HS-5 (cell line): ENCODE measurements around the gene GPATCH8.
"Not testable (repeated sequence)": the region's sequence is repeated elsewhere in the genome, so short reads cannot be mapped to it uniquely, and the experiment has no call there.

Experiments
- DNase-seq: peaks from one replicate; pipeline ENCODE4 v3.0.0-alpha.2; 2012; ENCODE audit warnings: low read depth

Gene GPATCH8

GRCh38 chr17:44375196-44376017 is 127.8 kb downstream of the GPATCH8 start:
- DNase-seq: no peak

GRCh38 chr17:44374306-44375195 is 128.7 kb downstream of the GPATCH8 start:
- DNase-seq: no peak

GRCh38 chr17:44372036-44372435 is 131.2 kb downstream of the GPATCH8 start:
- no peak for DNase-seq

GRCh38 chr17:44369414-44370023 is 133.7 kb downstream of the GPATCH8 start:
- not testable (repeated sequence) for DNase-seq

GRCh38 chr17:44368391-44369243 is 134.6 kb downstream of the GPATCH8 start:
- DNase-seq: not testable (repeated sequence)

GRCh38 chr17:44367231-44367979 is 135.8 kb downstream of the GPATCH8 start:
- no peak for DNase-seq

- not testable (repeated sequence) for DNase-seq
Observed at GRCh38 chr17:44365051-44365450, 138.2 kb downstream of the GPATCH8 start.

GRCh38 chr17:44363613-44364159 is 139.5 kb downstream of the GPATCH8 start, which contains the start of gene FAM171A2:
Gene FAM171A2, minus strand, starts transcription at chr17:44363853. Its CDS starts 139 bp downstream, at chr17:44363714.
- no peak for DNase-seq

GRCh38 chr17:44362949-44363612 is 140.1 kb downstream of the GPATCH8 start:
- no peak for DNase-seq

- DNase-seq: no peak
Observed at GRCh38 chr17:44362459-44362948, 140.7 kb downstream of the GPATCH8 start.

GRCh38 chr17:44361292-44362260 is 141.6 kb downstream of the GPATCH8 start:
- no peak for DNase-seq

GRCh38 chr17:44360826-44361225 is 142.4 kb downstream of the GPATCH8 start:
- DNase-seq: no peak

GRCh38 chr17:44360144-44360533 is 143.1 kb downstream of the GPATCH8 start:
- DNase-seq: no peak

- no peak for DNase-seq
Observed at GRCh38 chr17:44359458-44360143, 143.6 kb downstream of the GPATCH8 start.

GRCh38 chr17:44359006-44359405 is 144.2 kb downstream of the GPATCH8 start:
- no peak for DNase-seq

GRCh38 chr17:44358066-44358465 is 145.1 kb downstream of the GPATCH8 start:
- no peak for DNase-seq

GRCh38 chr17:44356241-44356640 is 147.0 kb downstream of the GPATCH8 start:
- DNase-seq: no peak

- DNase-seq: no peak
Observed at GRCh38 chr17:44355642-44356099, 147.5 kb downstream of the GPATCH8 start.
